Left lobe of liver (tissue), 2 donors: ENCODE data around the gene SMPDL3A. TPM values are rescaled to one million over a fixed set of nuclear protein-coding genes. Genes with fewer than 3 reads are reported as not detected.

Experiments used
- ATAC-seq: fragments of 200-7000 bp; cut with Tn5 transposase; one replicate; pipeline ENCODE4 v1.9.1; 2020; ENCODE audit warnings: mild to moderate bottlenecking, moderate library complexity
- DNase-seq: peaks from one replicate; pipeline ENCODE4 v3.0.0-alpha.2; 2020; ENCODE audit warnings: low spot score
- total RNA-seq: library from RNA; stranded (reverse); gene quantifications from one replicate; pipeline ENCODE4 v1.2.1, GENCODE V29; 2021
- donor health status: DM: no; HTN: no; CAD: no; lungs with moderate emphysema.
- donor health status: DM: no; HTN: yes; CAD: no.

SMPDL3A gene
- total RNA-seq, 1 donor from 2014 or later: 29.3 TPM

DNA sequence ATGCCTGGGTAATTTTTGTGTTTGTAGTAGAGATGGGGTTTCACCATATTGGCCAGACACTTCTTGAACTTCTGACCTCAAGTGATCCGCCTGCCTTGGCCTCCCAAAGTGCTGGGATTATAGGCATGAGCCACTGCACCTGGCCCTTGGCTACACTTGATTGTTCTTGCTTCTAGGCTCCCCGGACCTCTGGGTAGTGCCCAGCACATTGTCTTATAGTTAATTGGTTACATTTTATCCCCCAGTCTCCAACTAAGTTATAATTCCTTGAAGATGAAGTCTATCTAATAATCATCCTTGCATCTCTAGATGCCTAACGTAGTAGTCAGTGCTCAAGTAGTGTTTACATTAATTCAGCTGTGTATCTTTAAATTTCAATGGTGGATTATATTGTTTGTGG lies 11.8 kb downstream of the SMPDL3A start:
- DNase-seq (no peak), ATAC-seq (no peak)

DNA sequence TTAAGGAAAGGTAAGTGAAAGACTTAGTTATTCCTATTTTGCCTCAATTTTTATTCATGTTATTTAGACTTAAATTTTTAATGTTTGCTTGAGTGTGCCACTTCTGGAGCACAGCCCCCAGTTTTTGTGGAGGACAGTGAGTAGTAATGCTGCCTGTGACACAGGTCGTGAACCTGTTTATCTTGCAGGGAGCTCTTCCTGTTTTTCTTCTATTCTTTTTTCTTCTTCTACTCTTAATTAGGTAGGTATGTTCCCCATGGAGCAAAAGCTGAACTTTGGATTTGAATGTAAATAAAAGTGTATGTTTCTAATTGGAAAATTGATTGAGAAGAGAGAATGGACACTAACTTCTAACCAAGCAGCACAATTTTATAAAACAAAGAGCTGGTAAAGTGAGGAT lies 12.3 kb downstream of the SMPDL3A start:
- ATAC-seq (no peak), DNase-seq (no peak)

DNA sequence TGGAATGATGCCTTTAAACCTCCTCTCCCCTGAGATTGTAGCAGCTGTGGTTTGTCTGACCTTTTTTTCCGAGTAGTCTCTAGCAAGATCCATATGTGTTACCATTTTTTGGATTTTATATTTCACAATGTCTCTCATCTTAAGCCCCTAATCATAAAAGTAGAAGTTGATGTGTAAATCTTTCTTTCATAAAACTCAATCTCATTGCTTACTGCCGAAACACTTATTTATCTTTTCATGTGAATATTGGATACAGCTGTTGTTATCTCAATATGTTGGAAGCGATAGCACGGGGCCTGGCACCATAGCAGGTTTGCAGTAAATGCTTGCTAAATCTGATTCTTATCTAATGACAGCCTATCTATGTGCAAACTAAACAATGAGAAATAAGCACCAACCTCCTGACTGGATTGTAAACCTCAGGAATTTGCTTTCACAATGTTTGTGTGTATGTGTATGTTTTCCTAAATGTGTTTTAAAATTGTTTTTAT lies 14.2 kb downstream of the SMPDL3A start:
- DNase-seq (no peak), ATAC-seq (peak; percentile 69)

DNA sequence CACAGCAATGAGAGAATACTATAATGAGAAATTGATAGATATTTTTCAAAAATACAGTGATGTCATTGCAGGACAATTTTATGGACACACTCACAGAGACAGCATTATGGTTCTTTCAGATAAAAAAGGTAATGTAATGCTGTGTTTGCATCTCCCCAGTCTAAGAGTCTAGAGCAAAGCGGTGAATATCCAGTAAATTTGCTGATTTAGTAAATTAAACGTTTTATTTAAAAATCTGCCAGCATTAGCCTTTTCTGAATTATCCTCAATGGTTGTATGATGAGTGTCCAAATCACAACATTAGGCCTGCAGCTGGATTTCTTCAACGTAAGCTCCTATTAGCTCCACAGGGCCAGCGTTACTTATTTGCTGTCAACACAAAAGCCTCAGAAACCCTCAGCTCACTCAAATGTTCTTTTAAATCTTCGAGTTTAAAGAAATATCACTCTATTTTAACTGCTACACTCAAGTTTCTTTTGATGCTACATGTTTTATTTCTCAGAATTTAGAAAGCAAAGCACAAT lies 16.0 kb downstream of the SMPDL3A start:
- ATAC-seq (no peak), DNase-seq (no peak)

DNA sequence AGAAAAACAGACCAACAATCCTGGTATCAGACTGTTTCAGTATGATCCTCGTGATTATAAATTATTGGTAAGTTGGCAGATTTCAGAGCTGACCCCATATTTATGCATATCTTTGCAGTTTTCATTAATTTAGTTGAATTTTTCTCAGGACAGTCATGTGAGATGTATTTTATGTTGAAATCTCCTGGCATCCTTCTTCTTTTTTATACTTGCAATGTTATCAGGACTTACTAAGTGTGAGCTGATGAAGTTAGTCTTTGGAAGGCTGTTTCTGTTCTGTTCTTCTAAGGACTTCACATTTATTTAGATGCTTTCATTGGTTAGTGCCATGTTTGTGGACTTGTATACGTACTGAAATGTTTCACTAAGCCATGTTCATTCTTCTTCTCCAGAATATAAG lies 17.2 kb downstream of the SMPDL3A start:
- DNase-seq (no peak), ATAC-seq (no peak)

DNA sequence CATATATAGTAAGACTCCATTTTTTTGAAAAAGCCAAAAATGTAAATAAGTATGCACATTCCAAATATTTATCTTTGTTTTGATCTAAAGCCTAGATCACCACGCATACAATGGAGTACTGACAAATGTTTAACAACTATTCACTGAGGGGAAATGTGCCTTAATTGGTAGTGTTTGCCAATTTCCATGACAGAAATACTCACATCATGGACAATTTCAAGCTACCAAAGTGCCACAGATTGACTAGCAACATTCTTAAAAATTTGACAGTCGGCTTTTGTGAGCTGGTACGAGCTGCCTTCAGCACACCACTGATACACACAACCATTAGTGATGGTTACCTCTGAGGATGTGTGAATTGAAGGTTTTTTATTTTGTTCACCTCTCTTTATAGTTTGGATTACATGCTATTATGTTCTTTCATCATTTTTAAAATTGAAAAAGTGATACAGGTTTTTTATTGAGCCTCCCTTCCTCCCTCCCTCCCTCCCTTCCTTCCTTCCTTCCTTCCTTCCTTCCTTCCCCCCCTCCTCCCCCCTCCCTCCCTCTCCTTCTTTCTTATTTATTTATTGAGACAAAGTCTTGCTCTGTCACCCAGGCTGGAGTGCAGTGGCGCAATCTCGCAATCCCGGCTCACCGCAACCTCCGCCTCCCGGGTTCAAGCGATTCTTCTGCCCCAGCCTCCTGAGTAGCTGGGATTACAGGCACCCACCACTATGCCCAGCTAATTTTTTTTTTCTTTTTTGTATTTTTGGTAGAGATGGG lies 19.2 kb downstream of the SMPDL3A start:
- DNase-seq (no peak), ATAC-seq (no peak)

DNA sequence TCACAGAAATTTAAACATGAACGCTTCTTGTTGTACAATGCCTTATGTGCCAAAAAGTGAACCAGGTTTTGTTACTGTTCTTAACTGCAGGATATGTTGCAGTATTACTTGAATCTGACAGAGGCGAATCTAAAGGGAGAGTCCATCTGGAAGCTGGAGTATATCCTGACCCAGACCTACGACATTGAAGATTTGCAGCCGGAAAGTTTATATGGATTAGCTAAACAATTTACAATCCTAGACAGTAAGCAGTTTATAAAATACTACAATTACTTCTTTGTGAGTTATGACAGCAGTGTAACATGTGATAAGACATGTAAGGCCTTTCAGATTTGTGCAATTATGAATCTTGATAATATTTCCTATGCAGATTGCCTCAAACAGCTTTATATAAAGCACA lies 19.9 kb downstream of the SMPDL3A start:
- ATAC-seq (no peak), DNase-seq (no peak)

DNA sequence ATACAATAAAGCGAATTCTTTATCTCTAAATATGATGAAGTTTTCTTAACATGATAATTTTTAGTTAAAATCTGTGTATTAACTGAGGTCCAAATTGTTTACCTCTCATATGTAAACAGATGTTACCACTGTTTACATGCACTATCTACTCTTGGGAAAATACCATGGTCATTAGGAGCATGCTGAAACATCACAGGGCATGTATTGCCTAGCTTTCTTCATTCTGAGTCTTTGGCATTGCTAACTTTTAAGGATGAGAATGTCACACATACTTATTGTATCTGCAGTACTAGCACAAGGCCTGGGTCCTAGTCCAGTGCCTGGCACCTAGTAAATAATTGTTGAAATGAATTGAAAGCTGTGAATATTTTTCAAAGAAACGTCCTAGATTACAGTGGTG lies 20.6 kb downstream of the SMPDL3A start:
- DNase-seq (no peak), ATAC-seq (no peak)

DNA sequence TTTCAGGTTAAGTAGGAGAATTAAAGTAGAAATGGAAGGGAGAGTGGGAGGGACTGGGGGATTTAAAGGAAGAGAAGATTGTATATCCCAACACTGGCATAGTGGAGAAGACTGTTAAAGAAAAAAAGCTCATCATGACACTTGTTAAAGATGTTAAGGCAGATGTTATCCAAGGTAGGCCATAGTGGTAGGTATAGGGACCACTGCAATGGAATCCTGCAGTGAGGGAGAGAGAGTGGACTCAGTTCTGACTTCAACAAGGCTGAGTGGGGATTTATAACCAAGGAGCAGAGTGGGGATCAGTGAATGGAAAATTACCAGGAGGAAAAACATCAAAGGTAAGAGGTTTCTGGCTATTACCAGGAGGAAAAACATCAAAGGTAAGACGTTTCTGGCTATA lies 21.1 kb downstream of the SMPDL3A start:
- ATAC-seq: no peak
- DNase-seq: no peak

DNA sequence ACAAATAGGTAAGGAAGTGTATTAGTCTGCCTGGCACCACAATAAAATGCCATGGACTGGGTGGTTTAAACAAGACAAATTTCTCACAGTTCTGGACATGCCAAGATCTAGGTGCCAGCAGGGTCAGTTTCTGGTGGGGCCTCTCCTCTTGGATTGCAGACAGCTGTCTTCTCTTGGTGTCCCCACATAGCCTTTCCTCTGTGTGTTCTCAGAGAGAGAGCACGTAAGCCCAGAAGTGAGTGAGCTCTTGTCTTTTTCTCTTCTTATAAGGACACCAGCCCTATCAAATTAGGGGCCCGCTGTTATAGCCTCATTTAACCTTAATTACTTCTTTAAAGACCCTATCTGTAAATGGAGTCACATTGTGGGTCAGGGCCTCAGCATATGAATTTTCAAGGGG lies 28.3 kb downstream of the SMPDL3A start:
- DNase-seq (no peak), ATAC-seq (no peak)

DNA sequence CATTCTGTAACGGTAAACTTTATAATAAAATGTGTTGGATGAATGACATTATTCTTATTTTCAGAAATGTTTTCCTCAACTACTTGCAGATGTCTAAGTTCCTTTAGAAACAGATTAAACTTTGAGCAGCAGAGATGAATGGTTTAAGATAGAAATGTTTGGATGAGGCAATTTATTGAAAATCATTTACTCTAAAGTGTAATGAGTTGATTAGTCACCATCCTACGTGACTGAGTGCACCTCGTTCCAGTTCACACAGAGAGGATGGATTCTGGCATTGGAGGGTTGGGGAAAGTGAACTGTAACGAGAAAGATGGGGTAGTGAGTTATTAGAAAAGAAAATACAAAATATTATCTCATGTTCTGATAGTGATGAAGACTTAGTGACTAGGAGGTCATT lies 28.7 kb downstream of the SMPDL3A start:
- no peak for DNase-seq
- ATAC-seq: no peak

DNA sequence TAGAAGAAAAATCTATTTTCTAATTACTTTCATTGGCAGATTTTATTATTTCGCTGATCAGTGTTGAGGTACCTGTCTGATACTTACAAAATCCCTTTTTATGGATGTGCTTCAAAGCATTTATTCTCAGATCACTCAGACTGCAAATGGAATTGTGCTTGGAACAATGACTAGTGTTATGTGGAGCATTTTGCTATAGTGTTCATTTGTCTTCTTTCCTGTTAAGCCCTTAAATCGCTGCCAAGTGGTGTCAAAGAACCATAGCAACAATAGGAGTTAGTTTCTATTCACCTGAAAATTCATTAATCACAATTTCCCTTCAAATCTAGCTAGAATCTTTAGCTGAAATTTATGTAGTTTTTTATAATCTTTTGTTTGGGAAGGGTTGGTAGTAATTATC lies 29.8 kb downstream of the SMPDL3A start:
- no peak for DNase-seq
- ATAC-seq: no peak

DNA sequence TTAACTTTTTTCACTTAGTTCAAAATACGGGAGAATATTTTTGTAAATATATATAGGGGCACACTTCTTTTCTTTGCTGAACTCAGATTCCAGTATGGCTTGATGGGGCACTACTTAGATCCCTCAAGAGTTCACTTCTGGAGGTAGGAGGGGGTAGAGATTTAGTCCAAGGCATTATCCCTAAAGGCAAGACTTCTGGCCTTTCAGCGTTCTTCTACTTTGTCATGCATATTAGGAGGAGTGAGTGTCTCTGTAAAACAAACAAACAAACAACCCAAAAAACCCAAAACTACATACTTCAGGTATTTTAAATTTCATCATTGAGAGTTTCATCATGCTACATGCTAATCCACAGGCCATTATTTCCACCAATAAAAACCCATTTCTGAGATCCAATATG lies 32.0 kb downstream of the SMPDL3A start:
- ATAC-seq: no peak

DNA sequence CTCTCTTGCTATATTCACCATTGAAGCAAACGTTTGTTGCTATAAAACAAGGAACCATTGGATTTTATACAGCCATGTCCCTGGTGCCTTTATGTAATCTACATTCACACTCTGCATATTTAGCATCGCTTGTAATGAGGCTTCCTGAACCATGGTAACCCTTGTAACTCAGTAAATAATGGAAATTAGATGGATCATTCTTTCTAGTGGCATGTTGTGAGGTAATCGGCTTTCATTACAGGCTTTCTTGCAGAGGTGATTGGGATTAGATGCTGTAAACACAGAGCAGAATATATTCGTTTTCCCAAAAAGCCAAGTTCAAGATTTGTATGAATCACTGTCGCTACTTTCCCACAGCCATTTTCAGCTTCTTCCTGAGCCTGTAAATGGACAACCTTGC lies 36.1 kb downstream of the SMPDL3A start:
- ATAC-seq (no peak), DNase-seq (no peak)

More for the DNA sequence above, 32.0 kb downstream of the SMPDL3A start:
- no peak for DNase-seq

DNA sequence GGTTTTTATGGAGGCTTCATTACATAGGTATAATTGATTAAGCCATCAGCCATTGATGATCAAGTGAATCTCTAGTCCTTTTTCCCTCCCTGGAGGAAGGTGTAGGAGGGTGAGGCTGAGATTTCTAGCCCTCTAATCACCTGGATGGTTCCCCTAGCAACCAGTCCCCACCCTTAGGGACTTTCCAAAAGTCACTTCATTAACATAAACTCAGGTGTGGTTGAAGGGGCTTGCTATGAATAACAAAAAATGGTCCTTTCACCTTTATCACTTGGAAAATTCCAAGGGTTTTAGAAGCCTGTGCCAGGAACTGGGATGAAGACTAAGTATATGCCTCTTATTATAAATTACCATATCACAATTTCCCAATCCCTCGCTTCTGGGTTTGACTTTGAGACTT lies 40.4 kb downstream of the SMPDL3A start:
- no peak for ATAC-seq
- no peak for DNase-seq

DNA sequence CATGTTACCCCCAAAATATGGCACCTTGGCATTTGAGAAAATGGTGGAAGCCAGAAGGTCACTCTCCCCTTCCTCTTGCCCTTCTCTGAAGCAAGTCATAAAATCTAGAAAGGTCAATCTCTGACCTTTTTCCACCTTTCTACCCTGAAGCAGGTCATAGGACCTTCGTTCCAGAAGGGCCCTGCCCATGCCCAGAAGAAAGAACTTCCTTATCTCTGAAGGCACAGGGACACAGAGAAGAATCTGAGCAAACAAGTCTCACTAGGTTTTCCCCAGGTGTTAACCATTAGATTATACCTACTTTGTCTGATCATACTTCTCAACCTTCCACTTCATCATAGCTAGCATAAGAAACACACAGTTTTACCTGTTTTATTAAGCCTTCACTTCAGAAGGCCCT lies 42.5 kb downstream of the SMPDL3A start:
- ATAC-seq: no peak
- DNase-seq: no peak

DNA sequence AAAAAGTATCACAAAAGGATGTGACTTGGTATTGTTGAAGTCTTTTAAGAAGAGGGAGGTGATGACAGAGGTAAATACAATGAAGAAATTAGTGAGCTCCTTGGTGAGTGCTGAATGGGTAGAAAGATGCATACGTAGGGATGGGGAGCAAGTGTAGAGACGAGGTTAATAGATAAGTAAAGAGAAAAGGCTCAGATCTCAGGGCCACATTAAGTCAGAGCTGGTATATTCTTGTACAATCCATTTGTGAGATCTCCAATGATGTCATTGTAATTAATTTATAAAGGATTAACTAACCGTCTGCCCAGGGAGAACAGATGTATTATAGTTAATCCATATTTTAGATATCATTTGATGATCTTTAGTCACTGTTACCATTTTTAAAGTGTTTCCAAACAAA lies 43.4 kb downstream of the SMPDL3A start:
- ATAC-seq (no peak), DNase-seq (no peak)

DNA sequence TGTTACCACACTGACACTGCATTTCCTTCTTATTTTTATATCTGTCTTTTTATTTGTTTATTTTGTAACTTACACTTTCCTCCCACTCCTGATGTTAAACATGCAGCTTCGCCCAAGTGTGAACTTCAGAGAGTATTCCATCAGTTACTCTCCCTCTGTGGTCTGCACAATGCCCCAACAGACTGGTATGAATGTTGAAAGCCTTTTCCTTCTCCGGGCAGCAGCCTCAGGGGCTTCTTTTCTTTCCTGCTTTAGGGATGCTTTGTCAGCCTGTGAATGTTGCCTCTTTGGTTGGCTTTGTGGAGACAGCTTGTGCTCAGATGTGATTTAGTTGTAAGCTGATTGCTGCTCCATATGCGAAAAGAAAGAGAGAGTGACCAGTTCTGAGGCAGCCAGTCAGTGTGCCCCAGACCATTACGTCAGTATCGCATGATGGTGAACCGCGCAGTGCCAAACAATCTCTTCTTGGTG lies 44.0 kb downstream of the SMPDL3A start:
- ATAC-seq (no peak), DNase-seq (no peak)

DNA sequence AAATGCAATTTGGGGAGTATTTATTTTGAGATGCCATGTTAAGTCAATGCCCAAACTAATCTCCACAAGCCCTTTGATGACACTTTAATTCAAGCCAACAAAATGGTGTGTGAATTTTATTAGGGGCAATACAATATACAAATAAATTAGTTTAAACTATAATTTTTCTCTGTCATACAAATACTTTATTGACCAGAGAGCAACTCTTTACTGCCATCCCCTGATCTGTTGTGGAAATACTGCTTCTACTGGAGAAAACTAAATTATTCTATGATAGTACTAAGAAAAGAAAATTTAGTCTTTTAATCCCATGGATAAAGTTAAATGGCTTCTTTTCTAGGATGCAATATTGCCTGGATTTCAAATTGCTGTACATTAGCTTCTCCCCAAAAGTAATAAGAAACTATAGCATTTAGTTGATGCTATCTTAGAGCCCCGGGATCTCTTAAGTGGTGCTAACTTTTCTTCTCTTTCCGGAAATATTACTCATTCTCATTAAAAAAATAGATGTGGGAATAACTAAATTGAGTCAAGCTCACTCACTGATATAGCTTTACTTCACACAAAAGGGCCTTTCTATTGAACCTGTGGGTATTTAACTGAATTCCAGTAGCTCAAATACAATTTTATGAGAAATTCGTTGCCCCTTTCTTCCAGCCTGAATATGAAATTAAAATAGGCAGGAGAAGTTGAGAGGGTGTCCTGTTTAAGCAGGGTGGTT lies 49.2 kb downstream of the SMPDL3A start:
- DNase-seq (no peak), ATAC-seq (peak; percentile 67)

DNA sequence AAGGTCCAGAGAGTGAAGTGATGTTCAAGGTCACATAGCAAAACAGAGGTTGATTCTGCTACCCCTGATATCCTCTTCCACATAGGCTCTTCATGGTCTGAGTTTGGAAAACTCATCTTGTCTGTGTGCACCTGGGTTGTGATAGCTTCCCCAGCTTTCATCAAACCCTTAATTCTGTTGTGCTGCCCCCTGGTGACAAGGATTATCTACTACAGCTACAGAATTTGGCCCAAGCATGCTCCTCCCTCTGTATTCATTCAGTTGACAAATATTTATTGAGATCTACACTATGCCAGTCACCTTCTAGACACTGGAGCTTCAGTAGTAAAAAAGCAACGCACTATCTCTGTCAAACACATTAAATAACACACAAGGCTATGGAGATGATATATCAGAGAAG lies 50.4 kb downstream of the SMPDL3A start:
- ATAC-seq (peak; percentile 100), DNase-seq (peak; percentile 68)

DNA sequence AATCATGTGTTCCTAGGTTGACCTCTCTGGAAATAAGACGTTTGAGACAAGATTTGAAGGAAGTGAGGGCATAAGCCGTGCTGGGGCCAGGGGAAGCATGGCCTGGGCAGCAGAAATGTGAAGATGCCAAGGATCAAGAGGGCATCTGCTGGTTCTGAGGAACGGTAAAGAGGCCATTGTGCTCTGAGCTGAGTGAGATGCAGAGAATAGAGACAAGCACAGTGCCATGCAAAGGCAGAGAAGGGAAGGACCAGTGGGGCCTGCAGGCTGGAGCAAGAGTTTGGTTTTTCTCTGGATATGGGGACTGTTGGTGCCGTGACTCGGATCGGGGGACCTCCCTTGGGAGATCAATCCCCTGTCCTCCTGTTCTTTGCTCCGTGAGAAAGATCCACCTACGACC lies 50.8 kb downstream of the SMPDL3A start:
- peak; percentile 10 for ATAC-seq
- no peak for DNase-seq

DNA sequence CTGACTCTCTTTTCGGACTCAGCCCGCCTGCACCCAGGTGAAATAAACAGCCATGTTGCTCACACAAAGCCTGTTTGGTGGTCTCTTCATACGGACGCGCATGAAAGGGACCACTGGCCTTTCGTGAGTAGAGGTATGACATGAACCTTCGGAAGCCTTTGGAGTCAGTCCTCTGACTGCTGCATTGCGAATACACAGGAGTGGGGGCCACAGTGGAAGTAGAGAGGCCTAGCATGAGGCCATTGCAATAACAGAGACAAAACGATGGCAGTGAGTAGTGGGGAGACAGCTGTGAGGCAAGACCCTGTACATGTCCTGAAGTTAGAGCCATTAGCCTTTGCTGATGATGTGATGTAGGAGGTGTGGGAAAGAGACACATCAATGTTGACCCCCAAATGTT lies 56.4 kb downstream of the SMPDL3A start:
- ATAC-seq (no peak), DNase-seq (no peak)
